H1 (cell line): ENCODE measurements around the gene PCDHA12. TPM values are rescaled to one million over a fixed set of nuclear protein-coding genes. Genes with fewer than 3 reads are reported as not detected.

Experiments used
- ASH2L ChIP-seq: fragments of 200-600, 300-600 bp; sonication (generic); IDR thresholded peaks from one replicate; pipeline ENCODE4 v1.7.1; 2017; ENCODE audit warnings: low read length
- CBX8 ChIP-seq: fragments of 300-800, 300-1000 bp; sonication (generic); IDR thresholded peaks from 2 replicates; pipeline ENCODE4 v1.7.1; 2016; ENCODE audit warnings: low read depth, low read length, borderline replicate concordance
- CHD2 ChIP-seq: IDR thresholded peaks from 2 replicates; pipeline ENCODE4 v1.6.1; 2012; ENCODE audit warnings: low read length, improper control_type of control experiment
- CTBP2 ChIP-seq: IDR thresholded peaks from 2 replicates; pipeline ENCODE4 v1.7.0; 2011; ENCODE audit warnings: borderline replicate concordance, mild to moderate bottlenecking, moderate library complexity, mixed read lengths, low read length; ENCODE audit not compliant: insufficient read depth, insufficient read length
- FOSL1 ChIP-seq: IDR thresholded peaks from 2 replicates; pipeline ENCODE4 v1.6.1; 2011; ENCODE audit warnings: mild to moderate bottlenecking, low read depth, low read length, moderate library complexity; ENCODE audit not compliant: insufficient read depth
- HDAC2 ChIP-seq, 2 experiments: fragments of 300-600 bp in 1 of 2; sonication (generic) in 1 of 2; IDR thresholded peaks; 2 replicates each; pipeline ENCODE4 v1.6.1; 2011 to 2012; ENCODE audit warnings: low read depth in 2 of 2, low read length in 2 of 2, mild to moderate bottlenecking in 2 of 2, moderate library complexity in 2 of 2, borderline replicate concordance in 1 of 2, inconsistent platforms in 1 of 2
- NANOG ChIP-seq: IDR thresholded peaks from 2 replicates; pipeline ENCODE4 v1.6.1; 2011; ENCODE audit warnings: low read length, low read depth, mild to moderate bottlenecking, inconsistent platforms; ENCODE audit not compliant: insufficient read depth, poor library complexity, severe bottlenecking
- POLR2AphosphoS5 ChIP-seq: IDR thresholded peaks from 2 replicates; pipeline ENCODE4 v1.6.1; 2011; ENCODE audit warnings: low read depth, low read length
- RAD21 ChIP-seq, 2 experiments: IDR thresholded peaks in 1 of 2; conservative IDR thresholded peaks in 1 of 2; 2 replicates each; pipeline ENCODE4 v1.6.1; 2011; ENCODE audit warnings: low read depth in 2 of 2, low read length in 2 of 2, improper control_type of control experiment in 1 of 2, inconsistent platforms in 1 of 2, mild to moderate bottlenecking in 1 of 2, moderate library complexity in 1 of 2
- RBBP5 ChIP-seq: IDR thresholded peaks from 2 replicates; pipeline ENCODE4 v1.7.1; 2012; ENCODE audit warnings: low read depth, mild to moderate bottlenecking, inconsistent platforms, low read length, moderate library complexity, borderline replicate concordance
- SAP30 ChIP-seq: fragments of 300-600 bp; sonication (generic); IDR thresholded peaks from 2 replicates; pipeline ENCODE4 v1.7.1; 2012; ENCODE audit warnings: low read length, moderate library complexity, mild to moderate bottlenecking, inconsistent platforms; ENCODE audit not compliant: insufficient read depth, insufficient replicate concordance
- SP4 ChIP-seq: IDR thresholded peaks from 2 replicates; pipeline ENCODE4 v1.6.1; 2012; ENCODE audit warnings: low read length, inconsistent platforms
- SRF ChIP-seq: IDR thresholded peaks from 2 replicates; pipeline ENCODE4 v1.6.1; 2011; ENCODE audit warnings: mild to moderate bottlenecking, low read depth, low read length, moderate library complexity
- TCF12 ChIP-seq: IDR thresholded peaks from 2 replicates; pipeline ENCODE4 v1.6.1; 2011; ENCODE audit warnings: low read depth, mild to moderate bottlenecking, low read length
- TEAD4 ChIP-seq: IDR thresholded peaks from 2 replicates; pipeline ENCODE4 v1.6.1; 2012; ENCODE audit warnings: low read depth, low read length, inconsistent platforms, mixed read lengths
- polyA plus RNA-seq, 7 experiments: library from polyadenylated mRNA; depleted of rRNA in 3 of 7; stranded (reverse) in 5 of 7; unstranded in 2 of 7; fragments of >200 nt in 5 of 7; fragments of 200-250 nt in 2 of 7; gene quantifications; 1 replicate in 5 of 7; 2 replicates in 1 of 7; 4 replicates in 1 of 7; pipeline versions ENCODE4 v1.2.1 to v1.2.3, GENCODE V29; 2011 to 2013; ENCODE audit warnings: missing spikeins in 2 of 7, mixed read lengths in 2 of 7
- total RNA-seq: library from RNA; stranded (reverse); fragmentation: NEBNext Ultra II Directional; extraction: Animal tissue kit (Norgen Biotek cat#: 25700); gene quantifications from 2 replicates; pipeline ENCODE4 v1.2.1, GENCODE V29; 2021
- TF ChIP-seq, protein P1 (sequence below): IDR thresholded peaks from 2 replicates; pipeline ENCODE4 v1.6.1; 2012; ENCODE audit warnings: inconsistent platforms

The PCDHA12 gene
- total and polyA plus RNA-seq, 2 of the 8 experiments (the other 6 are each of a cell fraction or from before 2014, with no cell fraction given) = 4.2 to 9.3 TPM

- TF ChIP-seq SAP30 (no peak), RBBP5 (no peak), CBX8 (no peak), ASH2L (no peak), TEAD4 (no peak), SRF (no peak), TCF12 (no peak), FOSL1 (no peak), CHD2 (no peak), HDAC2 (IDR thresholded peaks at IDR 0.05; ENCODE audit: borderline replicate concordance in 1 of 2, low read depth in 2 of 2, low read length in 2 of 2) (no peak), POLR2AphosphoS5 (no peak), SP4 (no peak), RAD21 (IDR thresholded peaks at IDR 0.05 in 1 of 2, conservative IDR thresholded peaks at IDR 0.05 in 1 of 2; ENCODE audit: low read depth in 2 of 2, low read length in 2 of 2) (peak; percentile 84 to 89), CTBP2 (no peak), NANOG (no peak)
- TF ChIP-seq, protein P1, sequence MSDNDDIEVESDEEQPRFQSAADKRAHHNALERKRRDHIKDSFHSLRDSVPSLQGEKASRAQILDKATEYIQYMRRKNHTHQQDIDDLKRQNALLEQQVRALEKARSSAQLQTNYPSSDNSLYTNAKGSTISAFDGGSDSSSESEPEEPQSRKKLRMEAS = peak; percentile 22; the same call in 1 of the 2 replicates
Measured at GRCh38 chr5:140882591-140882899, 7.4 kb downstream of the PCDHA12 start (continued).
